ENCODE data around the gene PUS1. TPM values are rescaled to one million over a fixed set of nuclear protein-coding genes. Genes with fewer than 3 reads are reported as not detected.

The PUS1 gene
- total and polyA plus RNA-seq, 2 of the 4 experiments (the other 2 are of a cell fraction), result 14.0 to 36.7 TPM

- in situ Hi-C loops (cut with MboI; ENCODE audit: low sequenced_read_pairs) (no loop called here), intact Hi-C loops (cut with micrococcal nuclease) (no loop called here), dilution Hi-C loops (cut with HindIII; ENCODE audit: low sequenced_read_pairs, unreplicated experiment) (no loop called here)
- Histone ChIP-seq H2BK20ac (ENCODE audit: low read depth, low read length) (no peak overlapping the region), H3K9me1 (ENCODE audit: insufficient read depth, low read length) (no peaks in the 10 kb centered on the region), H3K56ac (ENCODE audit: extremely low read depth, insufficient read depth, low read length) (no peak overlapping the region), H3K4me2 (ENCODE audit: low read depth, low read length) (no peak overlapping the region), H2AK5ac (ENCODE audit: low read depth, low read length) (no peak overlapping the region), H3K36me3 (ENCODE audit: control insufficient read depth, insufficient read depth, low read length) (no peaks in the 10 kb centered on the region), H3K4me1 (ENCODE audit: control insufficient read depth, insufficient read depth, low read length) (no peaks in the 10 kb centered on the region), H3K4me3 (ENCODE audit: insufficient read depth, low read depth, low read length) (no peak overlapping the region), H3K9me3 (ENCODE audit: control insufficient read depth, insufficient read depth, low read length) (peaks cover 5% of the 10 kb centered on the region; the same call in 1 of the 2 replicates), H3K27ac (ENCODE audit: insufficient read depth, low read length) (no peak overlapping the region), H3K9ac (ENCODE audit: low read depth, low read length) (no peak overlapping the region), H3K27me3 (ENCODE audit: control insufficient read depth, insufficient read depth, low read length) (peaks cover 20% of the 10 kb centered on the region), H3K14ac (replicated peaks; ENCODE audit: low read depth, low read length) (no peak overlapping the region), H3K79me1 (ENCODE audit: low read depth in 1 of 2, low read length in 2 of 2) (no peaks in the 10 kb centered on the region), H3K23ac (ENCODE audit: low read depth, low read length) (no peak overlapping the region), H3K4ac (ENCODE audit: low read depth, low read length) (no peak overlapping the region), H2AK9ac (replicated peaks; ENCODE audit: low read depth, low read length, poor library complexity) (no peak overlapping the region), H3K18ac (ENCODE audit: low read depth, low read length) (no peak overlapping the region), H2BK5ac (ENCODE audit: low read depth, low read length, poor library complexity, severe bottlenecking) (no peak overlapping the region), H2BK15ac (ENCODE audit: low read depth, low read length) (no peak overlapping the region), H4K5ac (ENCODE audit: low read depth, low read length) (no peak overlapping the region), H4K91ac (ENCODE audit: insufficient read depth, low read depth, low read length) (no peak overlapping the region), H4K20me1 (ENCODE audit: insufficient read depth, low read length) (no peaks in the 10 kb centered on the region), H4K8ac (ENCODE audit: low read depth in 2 of 2, low read length in 2 of 2) (no peak overlapping the region), H2AFZ (replicated peaks; ENCODE audit: low read length, poor library complexity) (no peak overlapping the region), H2BK120ac (ENCODE audit: low read depth, low read length) (no peak overlapping the region)
- WGBS, 2 experiments (ENCODE audit: extremely low coverage in 2 of 2, insufficient read length in 1 of 2), result no CpG with 5 or more reads among the region's 7 CpGs
- BruUV-seq (replicated peaks), result no TSS peak
- ChIA-PET POLR2A (ENCODE audit: unreplicated experiment) (no interaction called here), CTCF (no interaction called here)
- no peak for TF ChIP-seq SMC3 (IDR thresholded peaks at IDR 0.05; ENCODE audit: low read depth, low read length)
- no peak for TF ChIP-seq USF2 (IDR thresholded peaks at IDR 0.05; ENCODE audit: low read depth, low read length)
- no peak for TF ChIP-seq RCOR1 (IDR thresholded peaks at IDR 0.05; ENCODE audit: insufficient replicate concordance, low read length)
- no peak for TF ChIP-seq MAFK (IDR thresholded peaks at IDR 0.05; ENCODE audit: low read depth, low read length)
- TF ChIP-seq BHLHE40 (IDR thresholded peaks at IDR 0.05; ENCODE audit: low read depth, low read length), result no peak
- TF ChIP-seq RAD21 (IDR thresholded peaks at IDR 0.05; ENCODE audit: low read length), result no peak
- no peak for TF ChIP-seq FOS (IDR thresholded peaks at IDR 0.05; ENCODE audit: low read depth, low read length)
- TF ChIP-seq CHD1 (IDR thresholded peaks at IDR 0.05; ENCODE audit: low read depth, low read length), result no peak
- no peak for TF ChIP-seq POLR2A (IDR thresholded peaks at IDR 0.05; ENCODE audit: low read depth, low read length)
- no peak for TF ChIP-seq MAZ (IDR thresholded peaks at IDR 0.05; ENCODE audit: borderline replicate concordance, low read depth, low read length)
- TF ChIP-seq, protein P1, sequence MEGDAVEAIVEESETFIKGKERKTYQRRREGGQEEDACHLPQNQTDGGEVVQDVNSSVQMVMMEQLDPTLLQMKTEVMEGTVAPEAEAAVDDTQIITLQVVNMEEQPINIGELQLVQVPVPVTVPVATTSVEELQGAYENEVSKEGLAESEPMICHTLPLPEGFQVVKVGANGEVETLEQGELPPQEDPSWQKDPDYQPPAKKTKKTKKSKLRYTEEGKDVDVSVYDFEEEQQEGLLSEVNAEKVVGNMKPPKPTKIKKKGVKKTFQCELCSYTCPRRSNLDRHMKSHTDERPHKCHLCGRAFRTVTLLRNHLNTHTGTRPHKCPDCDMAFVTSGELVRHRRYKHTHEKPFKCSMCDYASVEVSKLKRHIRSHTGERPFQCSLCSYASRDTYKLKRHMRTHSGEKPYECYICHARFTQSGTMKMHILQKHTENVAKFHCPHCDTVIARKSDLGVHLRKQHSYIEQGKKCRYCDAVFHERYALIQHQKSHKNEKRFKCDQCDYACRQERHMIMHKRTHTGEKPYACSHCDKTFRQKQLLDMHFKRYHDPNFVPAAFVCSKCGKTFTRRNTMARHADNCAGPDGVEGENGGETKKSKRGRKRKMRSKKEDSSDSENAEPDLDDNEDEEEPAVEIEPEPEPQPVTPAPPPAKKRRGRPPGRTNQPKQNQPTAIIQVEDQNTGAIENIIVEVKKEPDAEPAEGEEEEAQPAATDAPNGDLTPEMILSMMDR (conservative IDR thresholded peaks at IDR 0.05; ENCODE audit: low read depth, low read length), result no peak
- no peak for TF ChIP-seq MXI1 (IDR thresholded peaks at IDR 0.05; ENCODE audit: borderline replicate concordance, low read depth, low read length)
- no peak for TF ChIP-seq ELK1 (IDR thresholded peaks at IDR 0.05; ENCODE audit: borderline replicate concordance, low read depth, low read length)
- TF ChIP-seq RFX5 (IDR thresholded peaks at IDR 0.05; ENCODE audit: low read depth, low read length), result no peak
- TF ChIP-seq NFE2L2 (IDR thresholded peaks at IDR 0.05; ENCODE audit: low read depth, low read length), result no peak
- no peak for TF ChIP-seq CEBPB (IDR thresholded peaks at IDR 0.05; ENCODE audit: low read depth, low read length)
- ATAC-seq (ENCODE audit: low read depth) (no peak), DNase-seq (no peak)
These were observed 43.5 kb upstream of the PUS1 start for GRCh38 chr12:131885543-131886057.

Measured in IMR-90 (cell line).